Smooth muscle cell (in vitro differentiated cells): ENCODE data around the gene SECTM1. TPM values are rescaled to one million over a fixed set of nuclear protein-coding genes. Genes with fewer than 3 reads are reported as not detected.
"Not testable (repeated sequence)": the region's sequence is repeated elsewhere in the genome, so short reads cannot be mapped to it uniquely, and the experiment has no call there.

ENCODE experiments used
- DNase-seq: peaks from one replicate; lab custom pipeline; 2025; ENCODE audit not compliant: unreplicated experiment; lab: John Stamatoyannopoulos, UW
- H2AFZ ChIP-seq: fragments of 200-600 bp; sonication (generic); 2 replicates; pipeline ENCODE4 v1.6.0; 2016; ENCODE audit warnings: antibody characterized with exemption, low read depth, mild to moderate bottlenecking
- H3F3A ChIP-seq: fragments of 200-600 bp; sonication (generic); 2 replicates; pipeline ENCODE4 v1.6.0; 2017; ENCODE audit warnings: antibody characterized with exemption, low read depth
- H3K27ac ChIP-seq: fragments of 200-600 bp; sonication (generic); 2 replicates; pipeline ENCODE4 v1.5.1; 2016; ENCODE audit warnings: low read depth, mild to moderate bottlenecking
- H3K27me3 ChIP-seq: fragments of 200-600 bp; sonication (generic); 2 replicates; pipeline ENCODE4 v1.6.1; 2016; ENCODE audit warnings: low read depth, mild to moderate bottlenecking
- H3K36me3 ChIP-seq: fragments of 200-600 bp; sonication (generic); 2 replicates; pipeline ENCODE4 v1.5.1; 2016; ENCODE audit warnings: low read depth
- H3K4me1 ChIP-seq: fragments of 200-600 bp; sonication (generic); 2 replicates; pipeline ENCODE4 v1.5.1; 2016; ENCODE audit warnings: low read depth
- H3K4me2 ChIP-seq: fragments of 200-600 bp; sonication (generic); 2 replicates; pipeline ENCODE4 v1.6.0; 2016; ENCODE audit warnings: mild to moderate bottlenecking
- H3K4me3 ChIP-seq: fragments of 200-600 bp; sonication (generic); 2 replicates; pipeline ENCODE4 v1.5.1; 2016; ENCODE audit warnings: mild to moderate bottlenecking
- H3K79me2 ChIP-seq: fragments of 200-600 bp; sonication (generic); 2 replicates; pipeline ENCODE4 v1.6.0; 2016; ENCODE audit warnings: low read depth, mild to moderate bottlenecking
- H3K9ac ChIP-seq: fragments of 200-600 bp; sonication (generic); 2 replicates; pipeline ENCODE4 v1.6.0; 2016; ENCODE audit warnings: low read depth
- H3K9me3 ChIP-seq: fragments of 200-600 bp; sonication (generic); replicated peaks from 2 replicates; pipeline ENCODE4 v1.5.1; 2016; ENCODE audit warnings: low read depth
- H4K20me1 ChIP-seq: fragments of 200-600 bp; sonication (generic); 2 replicates; pipeline ENCODE4 v1.6.0; 2016; ENCODE audit warnings: low read depth
- WGBS: methylation state at CpG from one replicate; pipeline ENCODE4 v1.1.7; 2016; ENCODE audit warnings: low lambda C conversion rate; 5-methylcytosine and 5-hydroxymethylcytosine counted together
- polyA plus RNA-seq: library from polyadenylated mRNA; unstranded; fragments of >200 nt; fragmentation: Nextera tagmentation; extraction: Ambion mirVana; gene quantifications from 2 replicates; pipeline ENCODE4 v1.2.1, GENCODE V29; 2016
- total RNA-seq: library from RNA; depleted of rRNA; stranded (reverse); fragments of >200 nt; gene quantifications from 2 replicates; pipeline ENCODE4 v1.2.3, GENCODE V29; 2014
- TF ChIP-seq, protein P1 (sequence below): fragments of 200-600 bp; sonication (generic); IDR thresholded peaks from 2 replicates; pipeline ENCODE4 v1.5.1; 2017; ENCODE audit warnings: borderline replicate concordance, mild to moderate bottlenecking, antibody characterized with exemption; ENCODE audit not compliant: insufficient read depth, poor library complexity, severe bottlenecking

The SECTM1 gene
- not detected in 2 replicates for total RNA-seq
- polyA plus RNA-seq: 0.48 and 0.49 TPM in 2 replicates

- 10% methylated on average over 60 of the region's 90 CpGs for WGBS
- peak within 1 kb of the TSS; percentile 84 for H2AFZ ChIP-seq
- H3K27me3 ChIP-seq: peaks cover 32% of the 10 kb centered on the region
- H3K9ac ChIP-seq: no peak within 1 kb of the TSS
- no peaks in the 10 kb centered on the region for H4K20me1 ChIP-seq
- H3K27ac ChIP-seq: no peak within 1 kb of the TSS
- H3K4me2 ChIP-seq: peak within 1 kb of the TSS; percentile 88
- TF ChIP-seq, protein P1, sequence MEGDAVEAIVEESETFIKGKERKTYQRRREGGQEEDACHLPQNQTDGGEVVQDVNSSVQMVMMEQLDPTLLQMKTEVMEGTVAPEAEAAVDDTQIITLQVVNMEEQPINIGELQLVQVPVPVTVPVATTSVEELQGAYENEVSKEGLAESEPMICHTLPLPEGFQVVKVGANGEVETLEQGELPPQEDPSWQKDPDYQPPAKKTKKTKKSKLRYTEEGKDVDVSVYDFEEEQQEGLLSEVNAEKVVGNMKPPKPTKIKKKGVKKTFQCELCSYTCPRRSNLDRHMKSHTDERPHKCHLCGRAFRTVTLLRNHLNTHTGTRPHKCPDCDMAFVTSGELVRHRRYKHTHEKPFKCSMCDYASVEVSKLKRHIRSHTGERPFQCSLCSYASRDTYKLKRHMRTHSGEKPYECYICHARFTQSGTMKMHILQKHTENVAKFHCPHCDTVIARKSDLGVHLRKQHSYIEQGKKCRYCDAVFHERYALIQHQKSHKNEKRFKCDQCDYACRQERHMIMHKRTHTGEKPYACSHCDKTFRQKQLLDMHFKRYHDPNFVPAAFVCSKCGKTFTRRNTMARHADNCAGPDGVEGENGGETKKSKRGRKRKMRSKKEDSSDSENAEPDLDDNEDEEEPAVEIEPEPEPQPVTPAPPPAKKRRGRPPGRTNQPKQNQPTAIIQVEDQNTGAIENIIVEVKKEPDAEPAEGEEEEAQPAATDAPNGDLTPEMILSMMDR: no peak
- peak within 1 kb of the TSS; percentile 58 for H3K4me3 ChIP-seq
- H3K9me3 ChIP-seq: no peaks in the 10 kb centered on the region
- DNase-seq: peak; percentile 38
- H3K36me3 ChIP-seq: no peaks in the 10 kb centered on the region
- H3F3A ChIP-seq: no peaks in the 10 kb centered on the region
- H3K4me1 ChIP-seq: peaks cover 6% of the 10 kb centered on the region
- no peaks in the 10 kb centered on the region for H3K79me2 ChIP-seq
Measured at GRCh38 chr17:82333279-82334171, at the start of gene SECTM1. Gene SECTM1 (minus strand): TSS chr17:82333766. CDS start chr17:82327240, 6,526 bp downstream.

- no peak overlapping the region for H2AFZ ChIP-seq
- no peak overlapping the region for H3K27ac ChIP-seq
- no peaks in the 10 kb centered on the region for H3K36me3 ChIP-seq
- no peaks in the 10 kb centered on the region for H3F3A ChIP-seq
- no peaks in the 10 kb centered on the region for H3K9me3 ChIP-seq
- no peaks in the 10 kb centered on the region for H3K79me2 ChIP-seq
- no peaks in the 10 kb centered on the region for H3K27me3 ChIP-seq
- H3K4me3 ChIP-seq: no peak overlapping the region
- 91% methylated on average over 11 of the region's 11 CpGs for WGBS
- H3K9ac ChIP-seq: no peak overlapping the region
- H3K4me2 ChIP-seq: no peak overlapping the region
- no peaks in the 10 kb centered on the region for H4K20me1 ChIP-seq
- no peak for DNase-seq
- TF ChIP-seq, protein P1: no peak
- peaks cover 6% of the 10 kb centered on the region for H3K4me1 ChIP-seq
Measured at GRCh38 chr17:82382933-82383255, 49.3 kb upstream of the SECTM1 start.

DNA sequence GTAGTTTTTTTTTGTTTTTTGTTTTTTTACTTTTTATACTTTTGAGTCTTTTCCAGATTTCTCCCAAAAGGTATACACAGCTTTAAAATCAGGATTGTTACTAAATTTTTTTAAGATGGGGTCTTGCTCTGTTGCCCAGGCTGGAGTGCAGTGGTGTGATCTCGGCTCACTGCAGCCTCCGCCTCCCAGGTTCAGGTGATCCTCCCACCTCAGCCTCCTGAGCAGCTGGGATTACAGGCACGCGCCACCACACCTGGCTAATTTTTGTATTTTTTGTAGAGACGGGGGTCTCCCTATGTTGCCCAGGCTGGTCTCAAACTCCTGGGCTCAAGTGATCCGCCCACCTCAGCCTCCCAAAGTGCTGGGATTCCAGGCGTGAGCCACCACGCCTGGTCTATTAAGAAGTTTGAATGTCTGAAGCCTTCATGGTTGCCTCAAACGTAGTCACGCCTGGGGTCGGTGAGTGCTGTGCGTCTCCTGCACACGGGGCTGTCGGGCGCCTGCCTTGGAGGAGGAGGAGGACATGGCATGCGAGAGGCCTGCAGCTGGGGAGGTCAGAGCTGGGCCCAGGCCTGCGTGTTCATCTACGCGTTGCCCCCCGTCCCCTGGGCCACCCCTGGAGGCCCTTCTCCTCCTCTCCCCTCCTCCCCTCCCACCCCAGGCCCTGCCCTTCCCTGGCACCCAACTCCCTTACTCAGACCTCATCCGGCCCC lies 48.8 kb upstream of the SECTM1 start:
- WGBS: 90% methylated on average over 16 of the region's 21 CpGs
- not testable (repeated sequence) for H3K9me3 ChIP-seq, H3K27me3 ChIP-seq, H3K4me2 ChIP-seq, H3K4me1 ChIP-seq, H3K27ac ChIP-seq, DNase-seq, H2AFZ ChIP-seq, H3K79me2 ChIP-seq, H3K4me3 ChIP-seq, H3K36me3 ChIP-seq, H4K20me1 ChIP-seq, H3K9ac ChIP-seq, H3F3A ChIP-seq

GRCh38 chr17:82381703-82382009 lies 48.1 kb upstream of the SECTM1 start:
- not testable (repeated sequence) for H2AFZ ChIP-seq, H3K27me3 ChIP-seq, H3K27ac ChIP-seq, DNase-seq, H4K20me1 ChIP-seq, H3K36me3 ChIP-seq, H3K4me1 ChIP-seq, H3K9me3 ChIP-seq, H3K4me2 ChIP-seq, H3K79me2 ChIP-seq, H3F3A ChIP-seq, H3K9ac ChIP-seq, H3K4me3 ChIP-seq
- 91% methylated on average over 9 of the region's 10 CpGs for WGBS
